ENCODE measurements around the gene PLEKHH1. TPM values are rescaled to one million over a fixed set of nuclear protein-coding genes. Genes with fewer than 3 reads are reported as not detected.

PLEKHH1 gene
- polyA plus RNA-seq, 3 donors: 0.23 TPM; not detected in 2

DNA sequence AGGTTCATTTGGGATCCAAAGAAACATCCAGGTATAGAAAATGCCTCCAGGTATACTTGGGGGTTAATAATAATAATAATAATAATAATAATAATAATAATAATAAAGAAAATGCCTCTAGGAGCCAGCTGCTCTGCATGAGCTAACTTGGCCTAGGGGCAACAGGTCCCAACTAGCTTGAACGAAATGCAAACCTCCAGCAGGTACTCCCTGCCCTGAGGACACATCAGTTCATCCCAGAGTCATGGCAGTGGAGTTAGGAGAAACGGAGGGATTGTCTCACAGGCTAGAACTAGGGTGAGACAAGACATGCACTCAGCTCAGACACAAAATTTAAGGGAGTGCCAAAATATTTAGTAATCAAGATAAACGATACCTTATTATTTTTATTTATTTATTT is 32.1 kb upstream of the PLEKHH1 start:
- peaks cover 0 to 2% (median 0%) of the 10 kb centered on the region in 7 donors for H3K9me3 Mint-ChIP-seq
- Histone ChIP-seq H3K9ac (ENCODE audit: insufficient read depth, low read length, poor library complexity, severe bottlenecking) (no peak overlapping the region), H2AFZ (ENCODE audit: insufficient read depth, low read depth, low read length, poor library complexity, severe bottlenecking) (no peak overlapping the region), H3K4me1 (ENCODE audit: control insufficient read depth in 1 of 2, insufficient read depth in 2 of 2, low read length in 2 of 2) (peaks cover 7 to 11% of the 10 kb centered on the region in 2 donors), H3K4me2 (replicated peaks; ENCODE audit: extremely low read depth, low read length, poor library complexity, severe bottlenecking) (no peak overlapping the region), H3K9me3 (replicated peaks in 1 of 2; ENCODE audit: control insufficient read depth in 1 of 2, insufficient read depth in 1 of 2, low read length in 2 of 2) (no peaks in the 10 kb centered on the region), H3K4me3 (replicated peaks in 1 of 3; ENCODE audit: low read depth in 2 of 3, low read length in 3 of 3) (no peak overlapping the region), H3K79me2 (ENCODE audit: insufficient read depth, low read length) (no peaks in the 10 kb centered on the region), H3K36me3 (replicated peaks in 1 of 2; ENCODE audit: control insufficient read depth in 1 of 2, insufficient read depth in 2 of 2, low read length in 2 of 2) (no peaks in the 10 kb centered on the region), H4K20me1 (ENCODE audit: insufficient read depth, low read length) (no peaks in the 10 kb centered on the region), H3K27me3 (ENCODE audit: control insufficient read depth in 2 of 2, insufficient read depth in 2 of 2, low read length in 2 of 2) (no peaks in the 10 kb centered on the region), H3K27ac (ENCODE audit: low read depth in 1 of 2, low read length in 2 of 2) (no peak overlapping the region)
- peaks cover 0 to 3% (median 0%) of the 10 kb centered on the region in 3 donors for H3K27me3 Mint-ChIP-seq (ENCODE audit: low read depth in 3 of 3)
- no peak overlapping the region for H3K4me3 Mint-ChIP-seq
- intact Hi-C loops (cut with micrococcal nuclease): no loop called here
- H3K36me3 Mint-ChIP-seq: peaks cover 0 to 14% of the 10 kb centered on the region in 2 donors
- TF ChIP-seq, protein P1, sequence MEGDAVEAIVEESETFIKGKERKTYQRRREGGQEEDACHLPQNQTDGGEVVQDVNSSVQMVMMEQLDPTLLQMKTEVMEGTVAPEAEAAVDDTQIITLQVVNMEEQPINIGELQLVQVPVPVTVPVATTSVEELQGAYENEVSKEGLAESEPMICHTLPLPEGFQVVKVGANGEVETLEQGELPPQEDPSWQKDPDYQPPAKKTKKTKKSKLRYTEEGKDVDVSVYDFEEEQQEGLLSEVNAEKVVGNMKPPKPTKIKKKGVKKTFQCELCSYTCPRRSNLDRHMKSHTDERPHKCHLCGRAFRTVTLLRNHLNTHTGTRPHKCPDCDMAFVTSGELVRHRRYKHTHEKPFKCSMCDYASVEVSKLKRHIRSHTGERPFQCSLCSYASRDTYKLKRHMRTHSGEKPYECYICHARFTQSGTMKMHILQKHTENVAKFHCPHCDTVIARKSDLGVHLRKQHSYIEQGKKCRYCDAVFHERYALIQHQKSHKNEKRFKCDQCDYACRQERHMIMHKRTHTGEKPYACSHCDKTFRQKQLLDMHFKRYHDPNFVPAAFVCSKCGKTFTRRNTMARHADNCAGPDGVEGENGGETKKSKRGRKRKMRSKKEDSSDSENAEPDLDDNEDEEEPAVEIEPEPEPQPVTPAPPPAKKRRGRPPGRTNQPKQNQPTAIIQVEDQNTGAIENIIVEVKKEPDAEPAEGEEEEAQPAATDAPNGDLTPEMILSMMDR (IDR thresholded peaks at IDR 0.05): no peak
- H3K4me1 Mint-ChIP-seq: peaks cover 14% of the 10 kb centered on the region
- no CpG with 5 or more reads among the region's 3 CpGs for WGBS (ENCODE audit: insufficient coverage)
- no peak overlapping the region for H3K27ac Mint-ChIP-seq
- no peak for DNase-seq

DNA sequence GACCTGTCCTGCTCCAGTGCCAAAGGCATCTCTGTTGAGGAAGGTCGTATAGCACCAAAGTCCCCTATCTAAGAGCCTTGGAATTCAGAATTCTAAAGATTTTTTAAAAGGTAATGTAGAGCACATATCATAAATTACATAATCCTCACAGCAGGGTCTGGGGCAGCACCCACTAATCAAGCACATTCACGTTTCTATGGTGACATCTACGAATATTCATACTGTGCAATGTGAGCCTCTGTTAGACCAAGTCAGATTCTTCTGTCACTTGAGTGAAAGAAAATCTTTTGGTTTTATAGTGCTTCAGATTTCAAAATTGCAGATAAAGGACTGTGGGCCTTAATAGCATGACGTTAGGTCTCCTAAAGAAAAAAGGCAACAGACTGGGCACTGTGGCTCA is 31.4 kb upstream of the PLEKHH1 start:
- Histone ChIP-seq H3K9me3 (replicated peaks in 1 of 2; ENCODE audit: control insufficient read depth in 1 of 2, insufficient read depth in 1 of 2, low read length in 2 of 2) (no peaks in the 10 kb centered on the region), H2AFZ (ENCODE audit: insufficient read depth, low read depth, low read length, poor library complexity, severe bottlenecking) (no peak overlapping the region), H3K4me2 (replicated peaks; ENCODE audit: extremely low read depth, low read length, poor library complexity, severe bottlenecking) (no peak overlapping the region), H3K4me3 (replicated peaks in 1 of 3; ENCODE audit: low read depth in 2 of 3, low read length in 3 of 3) (no peak overlapping the region), H3K36me3 (replicated peaks in 1 of 2; ENCODE audit: control insufficient read depth in 1 of 2, insufficient read depth in 2 of 2, low read length in 2 of 2) (no peaks in the 10 kb centered on the region), H3K27ac (ENCODE audit: low read depth in 1 of 2, low read length in 2 of 2) (no peak overlapping the region), H3K79me2 (ENCODE audit: insufficient read depth, low read length) (no peaks in the 10 kb centered on the region), H3K4me1 (ENCODE audit: control insufficient read depth in 1 of 2, insufficient read depth in 2 of 2, low read length in 2 of 2) (peaks cover 7 to 11% of the 10 kb centered on the region in 2 donors), H3K9ac (ENCODE audit: insufficient read depth, low read length, poor library complexity, severe bottlenecking) (no peak overlapping the region), H3K27me3 (ENCODE audit: control insufficient read depth in 2 of 2, insufficient read depth in 2 of 2, low read length in 2 of 2) (no peaks in the 10 kb centered on the region), H4K20me1 (ENCODE audit: insufficient read depth, low read length) (no peaks in the 10 kb centered on the region)
- no peak overlapping the region for H3K27ac Mint-ChIP-seq
- TF ChIP-seq, protein P1 (IDR thresholded peaks at IDR 0.05): no peak
- peaks cover 14% of the 10 kb centered on the region for H3K4me1 Mint-ChIP-seq
- peaks cover 0 to 3% (median 0%) of the 10 kb centered on the region in 3 donors for H3K27me3 Mint-ChIP-seq (ENCODE audit: low read depth in 3 of 3)
- H3K36me3 Mint-ChIP-seq: peaks cover 0 to 18% of the 10 kb centered on the region in 2 donors
- intact Hi-C loops (cut with micrococcal nuclease): no loop called here
- DNase-seq: no peak
- H3K4me3 Mint-ChIP-seq: no peak overlapping the region
- WGBS (ENCODE audit: insufficient coverage): no CpG with 5 or more reads among the region's 4 CpGs
- H3K9me3 Mint-ChIP-seq: peaks cover 0 to 2% (median 0%) of the 10 kb centered on the region in 7 donors

All from CD14-positive monocyte (primary cell).